AG09309 (cell line): ENCODE results near the gene NSMF.

Source experiments
- DNase-seq: peaks from one replicate; pipeline ENCODE4 v3.0.0-alpha.2; 2010; ENCODE audit warnings: low read depth
- H3K4me3 ChIP-seq: 2 replicates; pipeline ENCODE4 v1.5.1; 2011; ENCODE audit warnings: mild to moderate bottlenecking, low read depth, low read length, moderate library complexity; ENCODE audit not compliant: control insufficient read depth
- CTCF ChIP-seq: IDR thresholded peaks from 2 replicates; pipeline ENCODE4 v1.5.1; 2011; ENCODE audit warnings: mild to moderate bottlenecking, low read depth, low read length, inconsistent platforms; ENCODE audit not compliant: insufficient read depth, control insufficient read depth; ENCODE audit errors: missing control alignments

The NSMF gene

GRCh38 chr9:137406085-137406760, 52.9 kb downstream of the NSMF start:
- no peak for DNase-seq
- TF ChIP-seq CTCF = no peak
- peak overlapping the region; percentile 44 for H3K4me3 ChIP-seq

- no peak for DNase-seq
- no peak overlapping the region for H3K4me3 ChIP-seq
- TF ChIP-seq CTCF = no peak
Observed at GRCh38 chr9:137405677-137406081, 53.5 kb downstream of the NSMF start.

- no peak for TF ChIP-seq CTCF
- H3K4me3 ChIP-seq = no peak overlapping the region
- no peak for DNase-seq
Observed at GRCh38 chr9:137404961-137405567, 54.1 kb downstream of the NSMF start.

GRCh38 chr9:137403269-137403668, 55.9 kb downstream of the NSMF start:
- no peak for TF ChIP-seq CTCF
- no peak for DNase-seq
- no peak overlapping the region for H3K4me3 ChIP-seq

GRCh38 chr9:137402746-137403145, 56.4 kb downstream of the NSMF start:
- H3K4me3 ChIP-seq = no peak overlapping the region
- no peak for TF ChIP-seq CTCF
- no peak for DNase-seq

- H3K4me3 ChIP-seq = no peak overlapping the region
- DNase-seq = no peak
- no peak for TF ChIP-seq CTCF
Observed at GRCh38 chr9:137398561-137399468, 60.3 kb downstream of the NSMF start.
